ENCODE measurements around the gene TM9SF1.

DNA sequence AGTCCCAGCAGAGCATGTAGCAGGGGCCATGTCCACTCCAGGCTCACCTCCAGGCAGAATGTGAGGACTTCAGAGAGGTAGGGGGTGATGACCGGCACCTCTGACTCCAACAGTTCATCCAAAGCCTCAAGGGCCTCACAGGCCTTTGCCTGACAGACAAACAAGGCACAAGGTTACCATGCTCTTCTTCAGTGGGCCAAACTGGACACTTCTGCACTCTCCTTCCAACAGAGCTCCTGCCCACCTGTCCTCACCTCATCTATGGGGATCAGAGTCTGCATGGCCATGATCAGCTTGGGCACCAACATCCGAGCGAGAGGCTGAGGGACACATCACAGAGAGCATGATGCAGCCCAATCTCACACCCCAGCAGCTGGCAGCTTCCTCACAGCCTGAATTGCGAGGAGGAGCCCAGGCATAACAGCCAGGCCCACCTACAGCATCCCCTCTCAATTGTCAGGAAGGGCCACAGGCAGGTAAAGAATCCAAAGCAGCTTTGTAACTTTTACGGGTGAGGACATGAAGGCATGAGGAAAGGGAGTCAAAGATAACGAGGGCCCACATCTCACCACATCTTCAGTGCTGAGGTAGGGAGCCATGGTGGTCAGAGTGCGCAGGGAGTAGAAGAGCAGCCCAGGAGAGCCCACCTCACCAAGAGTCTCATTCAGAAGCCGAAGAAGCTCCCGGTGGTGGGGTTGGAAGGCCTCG lies 8.3 kb downstream of the TM9SF1 start:
- no peak for TF ChIP-seq POLR2A (IDR thresholded peaks at IDR 0.05)
- TF ChIP-seq, protein P1, sequence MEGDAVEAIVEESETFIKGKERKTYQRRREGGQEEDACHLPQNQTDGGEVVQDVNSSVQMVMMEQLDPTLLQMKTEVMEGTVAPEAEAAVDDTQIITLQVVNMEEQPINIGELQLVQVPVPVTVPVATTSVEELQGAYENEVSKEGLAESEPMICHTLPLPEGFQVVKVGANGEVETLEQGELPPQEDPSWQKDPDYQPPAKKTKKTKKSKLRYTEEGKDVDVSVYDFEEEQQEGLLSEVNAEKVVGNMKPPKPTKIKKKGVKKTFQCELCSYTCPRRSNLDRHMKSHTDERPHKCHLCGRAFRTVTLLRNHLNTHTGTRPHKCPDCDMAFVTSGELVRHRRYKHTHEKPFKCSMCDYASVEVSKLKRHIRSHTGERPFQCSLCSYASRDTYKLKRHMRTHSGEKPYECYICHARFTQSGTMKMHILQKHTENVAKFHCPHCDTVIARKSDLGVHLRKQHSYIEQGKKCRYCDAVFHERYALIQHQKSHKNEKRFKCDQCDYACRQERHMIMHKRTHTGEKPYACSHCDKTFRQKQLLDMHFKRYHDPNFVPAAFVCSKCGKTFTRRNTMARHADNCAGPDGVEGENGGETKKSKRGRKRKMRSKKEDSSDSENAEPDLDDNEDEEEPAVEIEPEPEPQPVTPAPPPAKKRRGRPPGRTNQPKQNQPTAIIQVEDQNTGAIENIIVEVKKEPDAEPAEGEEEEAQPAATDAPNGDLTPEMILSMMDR (IDR thresholded peaks at IDR 0.05) = no peak

All from sigmoid colon (tissue), 3 donors.